Measurements from ENCODE around the gene PARD3. TPM values are rescaled to one million over a fixed set of nuclear protein-coding genes. Genes with fewer than 3 reads are reported as not detected.

Gene PARD3
- total and polyA plus RNA-seq, 2 donors (not counting 1 experiment from before 2014, with no cell fraction given), result 24.0 to 46.4 TPM

DNA sequence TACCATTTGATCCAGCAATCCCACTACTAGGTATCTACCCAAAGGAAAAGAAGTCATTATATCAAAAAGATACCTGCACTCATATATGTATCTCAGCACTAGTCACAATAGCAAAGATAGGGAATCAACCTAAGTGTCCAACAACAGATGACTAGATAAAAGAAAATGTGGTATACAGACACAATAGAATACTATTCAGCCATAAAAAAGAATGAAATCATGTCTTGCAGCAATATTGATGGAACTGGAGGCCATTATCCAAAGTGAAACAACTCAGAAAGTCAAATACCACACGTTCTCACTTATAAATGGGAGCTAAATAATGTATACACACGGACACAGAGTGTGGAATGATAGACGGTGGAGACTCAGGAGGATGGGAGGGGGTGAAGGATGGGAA is 146.0 kb downstream of the PARD3 start:
- Histone ChIP-seq H3K9ac (ENCODE audit: insufficient read depth, low read length) (no peak overlapping the region), H3K27ac (ENCODE audit: insufficient read depth, low read length) (no peak overlapping the region), H3K4me2 (ENCODE audit: extremely low read depth, insufficient read depth, low read length) (no peak overlapping the region), H3K4me1 (ENCODE audit: control insufficient read depth, extremely low read depth, insufficient read depth, low read length) (no peaks in the 10 kb centered on the region), H3K36me3 (ENCODE audit: control insufficient read depth, insufficient read depth, low read length) (no peaks in the 10 kb centered on the region), H4K20me1 (ENCODE audit: control insufficient read depth, extremely low read depth, insufficient read depth, low read length) (no peaks in the 10 kb centered on the region), H3K79me2 (ENCODE audit: control insufficient read depth, insufficient read depth, low read length) (no peaks in the 10 kb centered on the region), H3K27me3 (ENCODE audit: control insufficient read depth, insufficient read depth, low read length) (no peaks in the 10 kb centered on the region), H3K4me3 (replicated peaks in 1 of 4; ENCODE audit: control extremely low read depth in 1 of 4, insufficient read depth in 1 of 4, low read depth in 3 of 4, low read length in 4 of 4) (no peak overlapping the region), H3K9me3 (ENCODE audit: control insufficient read depth, insufficient read depth, low read depth, low read length) (no peaks in the 10 kb centered on the region), H2AFZ (ENCODE audit: low read length) (no peak overlapping the region)
- DNase-seq (ENCODE audit: low read depth in 2 of 2), result no peak
- no peak for TF ChIP-seq EZH2 (IDR thresholded peaks at IDR 0.05; ENCODE audit: low read length, missing control alignments)
- TF ChIP-seq, protein P1, sequence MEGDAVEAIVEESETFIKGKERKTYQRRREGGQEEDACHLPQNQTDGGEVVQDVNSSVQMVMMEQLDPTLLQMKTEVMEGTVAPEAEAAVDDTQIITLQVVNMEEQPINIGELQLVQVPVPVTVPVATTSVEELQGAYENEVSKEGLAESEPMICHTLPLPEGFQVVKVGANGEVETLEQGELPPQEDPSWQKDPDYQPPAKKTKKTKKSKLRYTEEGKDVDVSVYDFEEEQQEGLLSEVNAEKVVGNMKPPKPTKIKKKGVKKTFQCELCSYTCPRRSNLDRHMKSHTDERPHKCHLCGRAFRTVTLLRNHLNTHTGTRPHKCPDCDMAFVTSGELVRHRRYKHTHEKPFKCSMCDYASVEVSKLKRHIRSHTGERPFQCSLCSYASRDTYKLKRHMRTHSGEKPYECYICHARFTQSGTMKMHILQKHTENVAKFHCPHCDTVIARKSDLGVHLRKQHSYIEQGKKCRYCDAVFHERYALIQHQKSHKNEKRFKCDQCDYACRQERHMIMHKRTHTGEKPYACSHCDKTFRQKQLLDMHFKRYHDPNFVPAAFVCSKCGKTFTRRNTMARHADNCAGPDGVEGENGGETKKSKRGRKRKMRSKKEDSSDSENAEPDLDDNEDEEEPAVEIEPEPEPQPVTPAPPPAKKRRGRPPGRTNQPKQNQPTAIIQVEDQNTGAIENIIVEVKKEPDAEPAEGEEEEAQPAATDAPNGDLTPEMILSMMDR (conservative IDR thresholded peaks at IDR 0.05 in 1 of 2, IDR thresholded peaks at IDR 0.05 in 1 of 2; ENCODE audit: low read depth in 1 of 2, low read length in 2 of 2), result no peak

DNA sequence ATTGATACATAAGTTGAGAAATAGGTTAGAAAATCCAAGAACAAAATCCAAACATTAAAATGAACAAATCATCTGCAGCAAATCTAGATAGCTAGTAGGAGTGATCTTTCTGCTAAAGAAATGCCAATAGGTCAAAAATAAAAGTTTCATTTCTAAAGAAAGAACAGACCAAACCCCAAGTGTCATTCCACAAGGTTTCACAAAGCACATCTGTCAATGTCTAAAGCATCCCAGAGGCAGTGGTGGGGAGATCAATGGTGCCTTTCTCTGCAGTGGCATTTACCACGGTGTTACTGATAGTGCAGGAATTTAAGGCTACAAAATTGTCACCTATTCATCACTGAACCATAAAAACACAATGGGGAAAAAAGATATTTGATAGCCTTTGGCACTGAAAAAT is 147.9 kb downstream of the PARD3 start:
- H3K9ac ChIP-seq (ENCODE audit: insufficient read depth, low read length), result no peak overlapping the region
- TF ChIP-seq, protein P1 (conservative IDR thresholded peaks at IDR 0.05 in 1 of 2, IDR thresholded peaks at IDR 0.05 in 1 of 2; ENCODE audit: low read depth in 1 of 2, low read length in 2 of 2), result no peak
- TF ChIP-seq EZH2 (IDR thresholded peaks at IDR 0.05; ENCODE audit: low read length, missing control alignments), result no peak
- H3K4me2 ChIP-seq (ENCODE audit: extremely low read depth, insufficient read depth, low read length), result no peak overlapping the region
- H3K36me3 ChIP-seq (ENCODE audit: control insufficient read depth, insufficient read depth, low read length), result no peaks in the 10 kb centered on the region
- H3K4me1 ChIP-seq (ENCODE audit: control insufficient read depth, extremely low read depth, insufficient read depth, low read length), result no peaks in the 10 kb centered on the region
- no peak for DNase-seq (ENCODE audit: low read depth in 2 of 2)
- H3K27me3 ChIP-seq (ENCODE audit: control insufficient read depth, insufficient read depth, low read length), result no peaks in the 10 kb centered on the region
- no peaks in the 10 kb centered on the region for H3K79me2 ChIP-seq (ENCODE audit: control insufficient read depth, insufficient read depth, low read length)
- no peak overlapping the region for H3K27ac ChIP-seq (ENCODE audit: insufficient read depth, low read length)
- no peak overlapping the region for H3K4me3 ChIP-seq (replicated peaks in 1 of 4; ENCODE audit: control extremely low read depth in 1 of 4, insufficient read depth in 1 of 4, low read depth in 3 of 4, low read length in 4 of 4)
- H2AFZ ChIP-seq (ENCODE audit: low read length), result no peak overlapping the region
- no peaks in the 10 kb centered on the region for H4K20me1 ChIP-seq (ENCODE audit: control insufficient read depth, extremely low read depth, insufficient read depth, low read length)
- no peaks in the 10 kb centered on the region for H3K9me3 ChIP-seq (ENCODE audit: control insufficient read depth, insufficient read depth, low read depth, low read length)

DNA sequence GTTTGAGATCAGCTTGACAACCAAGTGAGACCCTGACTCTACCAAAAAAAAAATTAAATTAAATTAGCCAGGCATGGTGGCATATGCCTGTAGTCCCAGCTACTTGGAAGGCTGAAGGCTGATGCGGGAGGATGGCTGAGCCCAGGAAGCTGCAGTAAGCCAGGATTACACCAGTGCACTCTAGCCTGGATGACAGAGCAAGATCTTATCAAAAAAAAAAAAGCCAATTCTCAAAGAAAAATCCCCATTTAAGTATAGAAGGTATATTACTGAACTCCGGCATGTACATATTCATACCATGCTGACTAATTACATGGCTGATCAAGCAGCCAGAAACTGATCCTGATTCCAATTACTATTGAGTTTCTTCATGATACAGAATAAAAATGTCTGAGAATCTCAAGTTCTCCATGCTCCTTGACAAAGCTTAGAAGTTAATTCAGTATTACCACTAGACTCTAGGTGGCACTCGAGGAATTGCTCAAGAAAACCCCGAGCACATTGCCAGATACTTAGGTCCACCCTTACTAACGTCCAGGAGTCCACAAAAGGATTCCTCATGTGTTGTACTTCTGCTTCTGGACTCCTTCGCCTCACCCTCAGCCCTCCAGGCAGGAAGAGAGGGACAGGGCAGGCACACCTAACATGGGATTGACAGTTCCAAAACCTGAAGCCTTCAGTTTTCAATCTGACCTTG is 148.9 kb downstream of the PARD3 start:
- Histone ChIP-seq H3K79me2 (ENCODE audit: control insufficient read depth, insufficient read depth, low read length) (no peaks in the 10 kb centered on the region), H3K27me3 (ENCODE audit: control insufficient read depth, insufficient read depth, low read length) (no peaks in the 10 kb centered on the region), H3K9me3 (ENCODE audit: control insufficient read depth, insufficient read depth, low read depth, low read length) (no peaks in the 10 kb centered on the region), H3K4me2 (ENCODE audit: extremely low read depth, insufficient read depth, low read length) (no peak overlapping the region), H3K4me3 (replicated peaks in 1 of 4; ENCODE audit: control extremely low read depth in 1 of 4, insufficient read depth in 1 of 4, low read depth in 3 of 4, low read length in 4 of 4) (no peak overlapping the region), H2AFZ (ENCODE audit: low read length) (no peak overlapping the region), H3K36me3 (ENCODE audit: control insufficient read depth, insufficient read depth, low read length) (no peaks in the 10 kb centered on the region), H4K20me1 (ENCODE audit: control insufficient read depth, extremely low read depth, insufficient read depth, low read length) (no peaks in the 10 kb centered on the region), H3K27ac (ENCODE audit: insufficient read depth, low read length) (no peak overlapping the region), H3K9ac (ENCODE audit: insufficient read depth, low read length) (no peak overlapping the region), H3K4me1 (ENCODE audit: control insufficient read depth, extremely low read depth, insufficient read depth, low read length) (no peaks in the 10 kb centered on the region)
- TF ChIP-seq, protein P1 (conservative IDR thresholded peaks at IDR 0.05 in 1 of 2, IDR thresholded peaks at IDR 0.05 in 1 of 2; ENCODE audit: low read depth in 1 of 2, low read length in 2 of 2), result peak; percentile 67 to 70
- no peak for TF ChIP-seq EZH2 (IDR thresholded peaks at IDR 0.05; ENCODE audit: low read length, missing control alignments)
- DNase-seq (ENCODE audit: low read depth in 2 of 2), result peak; percentile 92 to 95

Measured in fibroblast of lung (primary cell).